OCI-LY3 (cell line): Measurements from ENCODE around the gene SMARCE1.

Experiments used
- EZH2phosphoT487 ChIP-seq: fragments of 200-600 bp; shearing (Covaris generic); IDR thresholded peaks from 2 replicates; pipeline ENCODE4 v1.6.1; 2018; ENCODE audit warnings: antibody characterized with exemption, mixed run types, low read depth
- TF ChIP-seq, protein P1 (sequence below): fragments of 200-600, 300-600 bp; sonication (generic); IDR thresholded peaks from 2 replicates; pipeline ENCODE4 v1.5.1; 2014; ENCODE audit warnings: antibody characterized with exemption, low read length, low read depth

DNA sequence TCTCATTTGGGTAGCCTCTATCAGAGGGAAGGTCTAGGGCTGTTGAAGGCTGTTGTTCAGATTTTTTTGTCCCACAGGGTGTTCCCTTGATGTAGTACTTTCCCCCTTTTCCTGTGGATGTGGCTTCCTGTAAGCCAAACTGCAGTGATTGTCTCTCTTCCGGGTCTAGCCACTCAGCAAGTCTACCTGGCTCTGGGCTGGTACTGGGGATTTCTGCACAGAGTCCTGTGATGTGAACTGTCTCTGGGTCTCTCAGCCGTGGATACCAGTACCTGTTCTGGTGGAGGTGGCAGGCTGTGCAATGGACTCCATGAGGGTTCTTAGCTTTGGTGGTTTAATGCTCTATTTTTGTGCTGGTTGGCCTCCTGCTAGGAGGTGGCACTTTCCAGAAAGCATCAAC, 59.1 kb downstream of the SMARCE1 start:
- TF ChIP-seq, protein P1, sequence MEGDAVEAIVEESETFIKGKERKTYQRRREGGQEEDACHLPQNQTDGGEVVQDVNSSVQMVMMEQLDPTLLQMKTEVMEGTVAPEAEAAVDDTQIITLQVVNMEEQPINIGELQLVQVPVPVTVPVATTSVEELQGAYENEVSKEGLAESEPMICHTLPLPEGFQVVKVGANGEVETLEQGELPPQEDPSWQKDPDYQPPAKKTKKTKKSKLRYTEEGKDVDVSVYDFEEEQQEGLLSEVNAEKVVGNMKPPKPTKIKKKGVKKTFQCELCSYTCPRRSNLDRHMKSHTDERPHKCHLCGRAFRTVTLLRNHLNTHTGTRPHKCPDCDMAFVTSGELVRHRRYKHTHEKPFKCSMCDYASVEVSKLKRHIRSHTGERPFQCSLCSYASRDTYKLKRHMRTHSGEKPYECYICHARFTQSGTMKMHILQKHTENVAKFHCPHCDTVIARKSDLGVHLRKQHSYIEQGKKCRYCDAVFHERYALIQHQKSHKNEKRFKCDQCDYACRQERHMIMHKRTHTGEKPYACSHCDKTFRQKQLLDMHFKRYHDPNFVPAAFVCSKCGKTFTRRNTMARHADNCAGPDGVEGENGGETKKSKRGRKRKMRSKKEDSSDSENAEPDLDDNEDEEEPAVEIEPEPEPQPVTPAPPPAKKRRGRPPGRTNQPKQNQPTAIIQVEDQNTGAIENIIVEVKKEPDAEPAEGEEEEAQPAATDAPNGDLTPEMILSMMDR, result no peak
- TF ChIP-seq EZH2phosphoT487, result no peak
